SK-N-SH (cell line): Measurements from ENCODE around the gene PAGE3. TPM values are rescaled to one million over a fixed set of nuclear protein-coding genes. Genes with fewer than 3 reads are reported as not detected.

Experiments
- CTCF ChIA-PET: fragments of 300-600, 350-600 bp; formaldehyde crosslinking; extraction: SDS; loops from one replicate; lab custom pipeline; 2021; lab: Yijun Ruan, JAX
- POLR2A ChIA-PET: fragments of 350-600 bp; sonication (Branson Sonifier 250); formaldehyde crosslinking; extraction: SDS; loops from one replicate; lab custom pipeline; 2020; ENCODE audit warnings: antibody characterized with exemption, inconsistent platforms; lab: Yijun Ruan, JAX
- DNase-seq: peaks from one replicate; pipeline ENCODE4 v3.0.0; 2012
- H2AFZ ChIP-seq: fragments of 200-600 bp; sonication (generic); 2 replicates; pipeline ENCODE4 v1.8.1; 2016; ENCODE audit warnings: antibody characterized with exemption, mild to moderate bottlenecking, low read depth
- H3F3A ChIP-seq: fragments of 200-600 bp; sonication (generic); replicated peaks from 2 replicates; pipeline ENCODE3; 2016; ENCODE audit warnings: antibody characterized with exemption, mild to moderate bottlenecking; ENCODE audit not compliant: insufficient read depth
- H3K27ac ChIP-seq, 2 experiments: fragments of 200-500 bp in 1 of 2; fragments of 200-600 bp in 1 of 2; sonication (Bioruptor generic) in 1 of 2; sonication (generic), shearing (Covaris generic) in 1 of 2; 2 replicates each; pipeline versions ENCODE4 v1.5.1 to v1.6.1; 2014 to 2016; ENCODE audit warnings: low read depth in 2 of 2, inconsistent platforms in 1 of 2, low read length in 1 of 2, mild to moderate bottlenecking in 1 of 2, mixed read lengths in 1 of 2
- H3K27me3 ChIP-seq: fragments of 200-600 bp; sonication (generic), shearing (Covaris generic); 2 replicates; pipeline ENCODE4 v1.6.1; 2016; ENCODE audit warnings: mixed run types; ENCODE audit not compliant: insufficient read depth
- H3K36me3 ChIP-seq, 2 experiments: fragments of 200-500 bp in 1 of 2; fragments of 200-600 bp in 1 of 2; sonication (Bioruptor generic) in 1 of 2; sonication (generic) in 1 of 2; replicated peaks in 1 of 2; 2 replicates each; pipeline versions ENCODE3 to v1.5.1; 2014 to 2016; ENCODE audit warnings: low read length in 1 of 2, mild to moderate bottlenecking in 1 of 2; ENCODE audit not compliant: insufficient read depth in 2 of 2, control insufficient read depth in 1 of 2
- H3K4me1 ChIP-seq, 2 experiments: fragments of 200-500 bp in 1 of 2; fragments of 200-600 bp in 1 of 2; sonication (Bioruptor generic) in 1 of 2; sonication (generic), shearing (Covaris generic) in 1 of 2; 2 replicates each; pipeline versions ENCODE4 v1.5.1 to v1.6.1; 2014 to 2016; ENCODE audit warnings: low read depth in 1 of 2, low read length in 1 of 2, mixed run types in 1 of 2; ENCODE audit not compliant: insufficient read depth in 2 of 2, control insufficient read depth in 1 of 2
- H3K4me2 ChIP-seq: fragments of 200-600 bp; sonication (generic), shearing (Covaris generic); 2 replicates; pipeline ENCODE4 v1.6.1; 2017; ENCODE audit warnings: mixed run types
- H3K4me3 ChIP-seq, 2 experiments: fragments of 200-500 bp in 1 of 2; fragments of 200-600 bp in 1 of 2; sonication (Bioruptor generic) in 1 of 2; sonication (generic), shearing (Covaris generic) in 1 of 2; 2 replicates each; pipeline versions ENCODE4 v1.5.1 to v1.8.1; 2014 to 2016; ENCODE audit warnings: low read depth in 2 of 2, inconsistent platforms in 1 of 2, low read length in 1 of 2, mild to moderate bottlenecking in 1 of 2, mixed read lengths in 1 of 2, moderate library complexity in 1 of 2
- H3K79me2 ChIP-seq: fragments of 200-600 bp; sonication (generic); 2 replicates; pipeline ENCODE4 v1.8.1; 2017; ENCODE audit warnings: mild to moderate bottlenecking; ENCODE audit not compliant: insufficient read depth
- H3K9ac ChIP-seq: fragments of 200-600 bp; sonication (generic); 2 replicates; pipeline ENCODE4 v1.6.1; 2017; ENCODE audit warnings: mixed run types
- H3K9me2 ChIP-seq: fragments of 200-600 bp; sonication (generic); 2 replicates; pipeline ENCODE4 v1.6.1; 2017; ENCODE audit warnings: mixed run types
- H3K9me3 ChIP-seq: fragments of 200-600 bp; sonication (generic); 2 replicates; pipeline ENCODE4 v1.6.1; 2017; ENCODE audit warnings: mixed run types, mild to moderate bottlenecking, moderate library complexity
- H4K20me1 ChIP-seq: fragments of 200-600 bp; sonication (generic); 2 replicates; pipeline ENCODE4 v1.6.1; 2017; ENCODE audit warnings: mild to moderate bottlenecking, mixed run types; ENCODE audit not compliant: insufficient read depth
- CTCF ChIP-seq: fragments of 200-600 bp; sonication (generic); IDR thresholded peaks from 2 replicates; pipeline ENCODE4 v1.6.1; 2017; ENCODE audit warnings: antibody characterized with exemption, mild to moderate bottlenecking, moderate library complexity
- FOXJ3 ChIP-seq: sonication (generic); formaldehyde crosslinking; IDR thresholded peaks from 2 replicates; pipeline ENCODE4 v1.5.1; 2020; ENCODE audit warnings: mild to moderate bottlenecking, missing genetic modification reagents
- GABPA ChIP-seq: IDR thresholded peaks from 2 replicates; pipeline ENCODE4 v1.4.0; 2012; ENCODE audit warnings: low read depth, mild to moderate bottlenecking
- MAX ChIP-seq: IDR thresholded peaks from 2 replicates; pipeline ENCODE4 v1.4.0; 2012; ENCODE audit warnings: low read depth
- NFIC ChIP-seq: IDR thresholded peaks from 2 replicates; pipeline ENCODE4 v1.4.0; 2012; ENCODE audit warnings: borderline replicate concordance
- NRF1 ChIP-seq: IDR thresholded peaks from 2 replicates; pipeline ENCODE4 v1.6.1; 2012; ENCODE audit warnings: low read depth, mild to moderate bottlenecking, low read length
- POLR2AphosphoS5 ChIP-seq: IDR thresholded peaks from 2 replicates; pipeline ENCODE4 v1.6.1; 2012; ENCODE audit warnings: low read depth, low read length
- RAD21 ChIP-seq: IDR thresholded peaks from 2 replicates; pipeline ENCODE4 v1.6.1; 2012; ENCODE audit warnings: mild to moderate bottlenecking, low read length
- SMC3 ChIP-seq: IDR thresholded peaks from 2 replicates; pipeline ENCODE4 v1.6.1; 2012; ENCODE audit warnings: low read depth, low read length, improper control_type of control experiment
- TAF1 ChIP-seq: IDR thresholded peaks from 2 replicates; pipeline ENCODE4 v1.6.1; 2012; ENCODE audit warnings: low read depth, mild to moderate bottlenecking, low read length, moderate library complexity, borderline replicate concordance
- TEAD4 ChIP-seq: IDR thresholded peaks from 2 replicates; pipeline ENCODE4 v1.4.0; 2012; ENCODE audit warnings: mild to moderate bottlenecking, borderline replicate concordance; ENCODE audit not compliant: insufficient read depth
- YY1 ChIP-seq: IDR thresholded peaks from 2 replicates; pipeline ENCODE4 v1.4.0; 2012; ENCODE audit warnings: low read depth, mild to moderate bottlenecking
- ZBTB33 ChIP-seq: IDR thresholded peaks from 2 replicates; pipeline ENCODE4 v1.4.0; 2012; ENCODE audit warnings: low read depth, borderline replicate concordance
- WGBS: methylation state at CpG from one replicate; pipeline ENCODE4 v1.1.6; 2017; ENCODE audit warnings: low lambda C conversion rate; 5-methylcytosine and 5-hydroxymethylcytosine counted together
- polyA plus RNA-seq, 3 experiments: library from polyadenylated mRNA; depleted of rRNA; stranded (reverse); fragments of >200 nt; gene quantifications; 2 replicates each; pipeline ENCODE4 v1.2.3, GENCODE V29; 2012

The PAGE3 gene
- polyA plus RNA-seq, 1 of the 3 experiments (the other 2 are of a cell fraction), result not detected

GRCh38 chrX:55213381-55213780 lies 51.3 kb downstream of the PAGE3 start:
- Histone ChIP-seq H3K9ac (no peak overlapping the region), H2AFZ (no peak overlapping the region), H4K20me1 (no peaks in the 10 kb centered on the region), H3K9me3 (no peaks in the 10 kb centered on the region), H3K79me2 (no peaks in the 10 kb centered on the region), H3K4me2 (no peak overlapping the region), H3K4me3 (no peak overlapping the region), H3K4me1 (no peaks in the 10 kb centered on the region), H3K27me3 (no peaks in the 10 kb centered on the region; the same call in 1 of the 2 replicates), H3F3A (no peaks in the 10 kb centered on the region), H3K9me2 (no peaks in the 10 kb centered on the region), H3K27ac (no peak overlapping the region), H3K36me3 (no peaks in the 10 kb centered on the region)
- CTCF ChIA-PET, result no interaction called here
- POLR2A ChIA-PET, result no interaction called here
- DNase-seq, result no peak
- TF ChIP-seq MAX, result no peak
- TF ChIP-seq TEAD4, result no peak
- no peak for TF ChIP-seq NFIC
- TF ChIP-seq GABPA, result no peak
- TF ChIP-seq NRF1, result no peak
- TF ChIP-seq ZBTB33, result no peak
- no peak for TF ChIP-seq YY1
- 4% methylated on average over 3 of the region's 3 CpGs for WGBS

GRCh38 chrX:55210931-55211677 lies 53.6 kb downstream of the PAGE3 start:
- Histone ChIP-seq H3F3A (no peaks in the 10 kb centered on the region), H3K9ac (no peak overlapping the region)
- POLR2A ChIA-PET, result no interaction called here

More at GRCh38 chrX:55210931-55211677, 53.6 kb downstream of the PAGE3 start:
- Histone ChIP-seq H3K9me3 (no peaks in the 10 kb centered on the region), H3K27ac (no peak overlapping the region), H3K9me2 (no peaks in the 10 kb centered on the region), H2AFZ (peak overlapping the region; percentile 38), H3K4me3 (peak overlapping the region; percentile 30 to 59), H4K20me1 (no peaks in the 10 kb centered on the region), H3K27me3 (no peaks in the 10 kb centered on the region; the same call in 1 of the 2 replicates), H3K4me2 (peak overlapping the region; percentile 67), H3K36me3 (no peaks in the 10 kb centered on the region), H3K79me2 (no peaks in the 10 kb centered on the region), H3K4me1 (no peaks in the 10 kb centered on the region)
- CTCF ChIA-PET, result interaction anchor here (1.5 kb wide), 1 partner anchor 74 kb away, joined by 3 read pairs; no protein-coding TSS in a partner anchor
- no peak for DNase-seq
- 9% methylated on average over 13 of the region's 13 CpGs for WGBS
- 0 out of 2 replicates have a peak, but pooled peaks have one; percentile 9 for TF ChIP-seq SMC3
- peak; percentile 46 for TF ChIP-seq CTCF
- no peak for TF ChIP-seq TAF1
- no peak for TF ChIP-seq NRF1
- TF ChIP-seq POLR2AphosphoS5, result no peak
- TF ChIP-seq RAD21, result peak; percentile 44
- TF ChIP-seq FOXJ3 (CRISPR knock-in tag), result no peak

Other genes with a start within 250 kb of the PAGE3 start
- not detected in 2 replicates for gene ALAS2, start 233.9 kb downstream of the PAGE3 start, polyA plus RNA-seq (2012; rRNA removed)
- 0.31 TPM in 1 of 2 replicates, not detected in the other for gene PAGE2B, start 189.9 kb downstream of the PAGE3 start, polyA plus RNA-seq (2012; rRNA removed)
- 4.2 and 4.7 TPM in 2 replicates for gene PAGE2, start 175.9 kb downstream of the PAGE3 start, polyA plus RNA-seq (2012; rRNA removed)
- 5.1 and 7.1 TPM in 2 replicates for gene PAGE5, start 44.6 kb downstream of the PAGE3 start, polyA plus RNA-seq (2012; rRNA removed)
- 19.7 and 21.7 TPM in 2 replicates for gene MAGEH1, start 187.2 kb upstream of the PAGE3 start, polyA plus RNA-seq (2012; rRNA removed)
- gene USP51, start 224.9 kb upstream of the PAGE3 start, polyA plus RNA-seq (2012; rRNA removed), result 0.36 and 0.70 TPM in 2 replicates